B cell (primary cell): ENCODE measurements around the gene CD58. TPM values are rescaled to one million over a fixed set of nuclear protein-coding genes. Genes with fewer than 3 reads are reported as not detected.

ENCODE experiments used
- ATAC-seq: fragments of 200-7000 bp; cut with Tn5 transposase; one replicate; pipeline ENCODE4 v1.10.0; 2021; ENCODE audit warnings: low read depth, mild to moderate bottlenecking, moderate number of reproducible peaks, moderate library complexity
- CTCF ChIA-PET: fragments of 350-600 bp; sonication (Branson Sonifier 250); formaldehyde crosslinking; loops from one replicate; lab custom pipeline; 2021; ENCODE audit warnings: antibody characterized with exemption, inconsistent platforms; lab: Charles Lee
- POLR2A ChIA-PET: fragments of 350-600 bp; sonication (Branson Sonifier 250); formaldehyde crosslinking; loops from one replicate; lab custom pipeline; 2021; ENCODE audit warnings: antibody characterized with exemption; lab: Charles Lee
- DNase-seq: peaks from one replicate; pipeline ENCODE4 v3.0.0; 2013
- H2AFZ ChIP-seq: 2 replicates; pipeline ENCODE4 v1.6.1; 2012; ENCODE audit warnings: mild to moderate bottlenecking, low read depth, low read length; ENCODE audit not compliant: insufficient read depth, poor library complexity, severe bottlenecking
- H3K27ac ChIP-seq, 2 donors: 1 replicate in 1 of 2; 2 replicates in 1 of 2; pipeline ENCODE4 v1.5.1; 2012 to 2013; ENCODE audit warnings: low read length in 2 of 2, mild to moderate bottlenecking in 2 of 2, moderate library complexity in 1 of 2
- H3K27me3 ChIP-seq, 4 experiments: fragments of 200-600 bp in 1 of 4; sonication (generic) in 1 of 4; replicated peaks in 1 of 4; 1 replicate in 2 of 4; 2 replicates in 2 of 4; pipeline versions ENCODE4 v1.6.1 to v1.7.0; 2013 to 2016; ENCODE audit warnings: low read length in 3 of 4, mild to moderate bottlenecking in 2 of 4, mixed read lengths in 1 of 4, moderate library complexity in 1 of 4; ENCODE audit not compliant: insufficient read depth in 4 of 4, control insufficient read depth in 3 of 4; ENCODE audit errors: control extremely low read depth in 1 of 4
- H3K36me3 ChIP-seq, 2 experiments: replicated peaks in 1 of 2; 1 replicate in 1 of 2; 2 replicates in 1 of 2; pipeline versions ENCODE4 v1.6.1 to v1.7.1; 2013; ENCODE audit warnings: low read length in 1 of 2; ENCODE audit not compliant: insufficient read depth in 2 of 2, control insufficient read depth in 1 of 2; ENCODE audit errors: control extremely low read depth in 1 of 2, extremely low read depth in 1 of 2
- H3K4me1 ChIP-seq, 2 donors: fragments of 200-600 bp in 1 of 2; sonication (generic) in 1 of 2; 1 replicate in 1 of 2; 2 replicates in 1 of 2; pipeline versions ENCODE4 v1.5.1 to v1.6.1; 2013 to 2017; ENCODE audit warnings: low read length in 2 of 2; ENCODE audit not compliant: control insufficient read depth in 2 of 2, insufficient read depth in 2 of 2
- H3K4me2 ChIP-seq: replicated peaks from 2 replicates; pipeline ENCODE3; 2012; ENCODE audit warnings: mild to moderate bottlenecking, low read depth, low read length; ENCODE audit not compliant: poor library complexity, severe bottlenecking
- H3K4me3 ChIP-seq, 5 experiments: fragments of 200-600 bp in 1 of 5; sonication (generic) in 1 of 5; 1 replicate in 3 of 5; 2 replicates in 2 of 5; pipeline versions ENCODE4 v1.5.1 to v1.7.0; 2011 to 2016; ENCODE audit warnings: low read length in 4 of 5, mild to moderate bottlenecking in 4 of 5, low read depth in 2 of 5, control low read depth in 1 of 5, moderate library complexity in 1 of 5; ENCODE audit not compliant: insufficient read depth in 1 of 5; ENCODE audit errors: control extremely low read depth in 1 of 5, extremely low read depth in 1 of 5
- H3K79me2 ChIP-seq: fragments of 200-600 bp; sonication (generic); one replicate; pipeline ENCODE4 v1.6.0; 2016; ENCODE audit warnings: low read length; ENCODE audit not compliant: control insufficient read depth, insufficient read depth
- H3K9ac ChIP-seq: fragments of 200-600 bp; sonication (generic); 2 replicates; pipeline ENCODE4 v1.6.1; 2017; ENCODE audit warnings: mild to moderate bottlenecking, low read length, moderate library complexity
- H3K9me3 ChIP-seq, 3 donors: one replicate each; pipeline versions ENCODE4 v1.6.1 to v1.7.1; 2013; ENCODE audit warnings: low read length in 2 of 3; ENCODE audit not compliant: control insufficient read depth in 2 of 3, insufficient read depth in 1 of 3; ENCODE audit errors: control extremely low read depth in 1 of 3
- H4K20me1 ChIP-seq: 2 replicates; pipeline ENCODE4 v1.6.0; 2012; ENCODE audit warnings: mild to moderate bottlenecking, low read length; ENCODE audit not compliant: insufficient read depth, control insufficient read depth, poor library complexity, severe bottlenecking
- H3K27ac Mint-ChIP-seq: one replicate; pipeline ENCODE4 v1.8.0; 2021; ENCODE audit warnings: mixed read lengths
- H3K27me3 Mint-ChIP-seq: one replicate; pipeline ENCODE4 v1.8.0; 2021; ENCODE audit warnings: mixed read lengths
- H3K4me1 Mint-ChIP-seq: one replicate; pipeline ENCODE4 v1.8.0; 2021; ENCODE audit warnings: mixed read lengths
- H3K4me3 Mint-ChIP-seq: one replicate; pipeline ENCODE4 v1.8.0; 2021; ENCODE audit warnings: mixed read lengths
- H3K9me3 Mint-ChIP-seq: one replicate; pipeline ENCODE4 v1.8.0; 2022; ENCODE audit warnings: mixed read lengths; ENCODE audit not compliant: insufficient read depth
- EZH2 ChIP-seq: IDR thresholded peaks from 2 replicates; pipeline ENCODE4 v1.6.1; 2012; ENCODE audit warnings: borderline replicate concordance, low read depth, mild to moderate bottlenecking, moderate library complexity, low read length; ENCODE audit not compliant: insufficient read depth, poor library complexity, severe bottlenecking
- WGBS: methylation state at CpG from one replicate; pipeline ENCODE4 v1.1.5; 2013; ENCODE audit warnings: missing lambda C conversion rate; ENCODE audit not compliant: insufficient coverage; 5-methylcytosine and 5-hydroxymethylcytosine counted together
- intact Hi-C: fragments of 100-400 bp; cut with micrococcal nuclease; formaldehyde crosslinking; loops from one replicate; pipeline ENCODE4 v1.10.0; 2022
- polyA plus RNA-seq: library from polyadenylated mRNA; depleted of rRNA; stranded (reverse); fragments of >200 nt; gene quantifications from 2 replicates; pipeline ENCODE4 v1.2.3, GENCODE V29; 2012
- total RNA-seq, 2 donors: library from RNA; stranded (reverse); fragments of 120-200 nt in 1 of 2; gene quantifications; 1 replicate in 1 of 2; 2 replicates in 1 of 2; pipeline versions ENCODE4 v1.2.3 to v1.2.4, GENCODE V29; 2013 to 2022
- TF ChIP-seq, protein P1 (sequence below): fragments of 200-600 bp; IDR thresholded peaks from one replicate; pipeline ENCODE4 v1.8.0; 2022; ENCODE audit warnings: antibody characterized with exemption, mild to moderate bottlenecking

CD58 gene
- total and polyA plus RNA-seq, 2 donors (not counting 1 experiment from before 2014, with no cell fraction given), result 12.3 to 47.6 TPM

GRCh38 chr1:116585886-116586285, 15.1 kb upstream of the CD58 start:
- Mint-ChIP-seq H3K27me3 (no peaks in the 10 kb centered on the region), H3K4me3 (no peak overlapping the region), H3K9me3 (no peaks in the 10 kb centered on the region), H3K4me1 (peaks cover 10% of the 10 kb centered on the region), H3K27ac (no peak overlapping the region)
- Histone ChIP-seq H3K4me2 (no peak overlapping the region), H3K9ac (no peak overlapping the region), H3K36me3 (no peaks in the 10 kb centered on the region), H3K79me2 (no peaks in the 10 kb centered on the region), H3K27ac (no peak overlapping the region), H3K4me3 (no peak overlapping the region), H2AFZ (peak overlapping the region; percentile 14), H3K4me1 (no peaks in the 10 kb centered on the region), H3K27me3 (no peaks in the 10 kb centered on the region), H4K20me1 (no peaks in the 10 kb centered on the region), H3K9me3 (no peaks in the 10 kb centered on the region)
- intact Hi-C loops, result no loop called here
- WGBS, result 57% methylated on average over 1 of the region's 1 CpG
- ATAC-seq (no peak), DNase-seq (no peak)
- CTCF ChIA-PET, result interaction anchor here (1.4 to 2.0 kb wide), 2 partner anchors 10 to 11 kb away, joined by 3 to 10 read pairs; no protein-coding TSS in a partner anchor
- POLR2A ChIA-PET, result no interaction called here
- TF ChIP-seq, protein P1, sequence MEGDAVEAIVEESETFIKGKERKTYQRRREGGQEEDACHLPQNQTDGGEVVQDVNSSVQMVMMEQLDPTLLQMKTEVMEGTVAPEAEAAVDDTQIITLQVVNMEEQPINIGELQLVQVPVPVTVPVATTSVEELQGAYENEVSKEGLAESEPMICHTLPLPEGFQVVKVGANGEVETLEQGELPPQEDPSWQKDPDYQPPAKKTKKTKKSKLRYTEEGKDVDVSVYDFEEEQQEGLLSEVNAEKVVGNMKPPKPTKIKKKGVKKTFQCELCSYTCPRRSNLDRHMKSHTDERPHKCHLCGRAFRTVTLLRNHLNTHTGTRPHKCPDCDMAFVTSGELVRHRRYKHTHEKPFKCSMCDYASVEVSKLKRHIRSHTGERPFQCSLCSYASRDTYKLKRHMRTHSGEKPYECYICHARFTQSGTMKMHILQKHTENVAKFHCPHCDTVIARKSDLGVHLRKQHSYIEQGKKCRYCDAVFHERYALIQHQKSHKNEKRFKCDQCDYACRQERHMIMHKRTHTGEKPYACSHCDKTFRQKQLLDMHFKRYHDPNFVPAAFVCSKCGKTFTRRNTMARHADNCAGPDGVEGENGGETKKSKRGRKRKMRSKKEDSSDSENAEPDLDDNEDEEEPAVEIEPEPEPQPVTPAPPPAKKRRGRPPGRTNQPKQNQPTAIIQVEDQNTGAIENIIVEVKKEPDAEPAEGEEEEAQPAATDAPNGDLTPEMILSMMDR, result no peak
- no peak for TF ChIP-seq EZH2

DNA sequence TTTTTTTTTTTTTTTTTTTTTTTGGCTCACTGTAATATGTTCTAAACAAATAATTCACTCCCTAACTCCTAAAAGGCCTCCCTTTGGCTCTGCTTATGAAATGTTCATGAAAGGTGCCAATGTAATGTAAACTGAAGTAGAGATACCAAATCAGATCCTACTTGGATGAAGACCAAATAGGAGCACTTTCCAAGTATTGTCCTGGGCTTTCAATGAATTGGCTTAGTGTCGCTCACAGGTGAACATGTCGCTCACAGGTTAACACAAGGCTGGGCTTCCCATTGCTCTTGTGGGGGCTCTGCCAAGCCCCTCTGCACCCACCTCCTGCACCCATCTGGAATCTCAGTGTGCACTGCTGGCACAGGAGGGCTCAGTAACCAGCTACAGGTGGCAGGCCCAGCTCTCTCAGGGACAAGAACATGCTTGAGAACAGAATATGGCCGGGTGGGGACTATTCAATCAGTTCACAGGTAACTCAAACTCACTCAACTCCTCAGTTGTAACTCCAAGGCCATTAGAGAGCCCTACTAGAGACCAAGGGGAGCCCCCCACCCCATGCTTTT, 10.6 kb upstream of the CD58 start:
- no peaks in the 10 kb centered on the region for H3K27me3 Mint-ChIP-seq
- TF ChIP-seq, protein P1, result no peak
- no peak for TF ChIP-seq EZH2
- intact Hi-C loops, result no loop called here
- no peaks in the 10 kb centered on the region for H4K20me1 ChIP-seq
- no peak overlapping the region for H3K27ac ChIP-seq
- DNase-seq (no peak), ATAC-seq (no peak)
- no peaks in the 10 kb centered on the region for H3K4me1 ChIP-seq
- ChIA-PET POLR2A (no interaction called here), CTCF (interaction anchor here (1.2 kb wide), 1 partner anchor 96 kb away, joined by 3 read pairs; no protein-coding TSS in a partner anchor)
- H3K4me1 Mint-ChIP-seq, result peaks cover under 1% of the 10 kb centered on the region
- H3K4me3 Mint-ChIP-seq, result no peak overlapping the region
- H3K4me3 ChIP-seq, result no peak overlapping the region
- no peak overlapping the region for H2AFZ ChIP-seq
- 98% methylated on average over 3 of the region's 3 CpGs for WGBS
- no peak overlapping the region for H3K4me2 ChIP-seq
- H3K27ac Mint-ChIP-seq, result no peak overlapping the region
- H3K79me2 ChIP-seq, result no peaks in the 10 kb centered on the region
- H3K9me3 Mint-ChIP-seq, result no peaks in the 10 kb centered on the region
- no peaks in the 10 kb centered on the region for H3K27me3 ChIP-seq
- H3K9me3 ChIP-seq, result no peaks in the 10 kb centered on the region
- H3K9ac ChIP-seq, result no peak overlapping the region
- H3K36me3 ChIP-seq, result no peaks in the 10 kb centered on the region
